ENCODE measurements around the gene PAPLN. TPM values are rescaled to one million over a fixed set of nuclear protein-coding genes. Genes with fewer than 3 reads are reported as not detected.

The PAPLN gene
- polyA plus RNA-seq, 1 donor from 2014 or later: 0.55 TPM

DNA sequence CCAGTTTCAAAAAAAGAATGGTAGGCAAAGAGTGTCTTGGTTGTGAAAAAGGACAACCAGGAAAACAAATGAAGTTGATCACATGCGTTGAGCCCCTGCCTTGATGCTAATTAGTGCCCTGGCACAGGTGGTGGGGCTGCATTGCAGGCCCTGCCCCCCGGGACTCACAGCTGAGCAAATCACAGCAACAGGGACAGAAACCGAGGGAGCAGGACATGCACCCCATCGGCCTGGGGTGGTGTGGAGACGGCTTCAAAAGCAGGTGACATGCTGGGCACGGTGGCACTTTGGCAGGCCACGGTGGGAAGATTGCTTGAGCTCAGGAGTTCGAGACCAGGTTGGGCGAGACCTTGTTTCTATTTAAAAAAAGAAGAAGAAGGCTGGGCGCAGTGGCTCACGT lies 1.1 kb upstream of the PAPLN start:
- H3K4me3 Mint-ChIP-seq: peak overlapping the region in 3 of 4 donors; percentile 33 to 72 (median 60)
- H3K27ac Mint-ChIP-seq: no peak overlapping the region
- H3K4me1 Mint-ChIP-seq: peaks cover 15 to 27% (median 24%) of the 10 kb centered on the region in 3 donors
- peaks cover 49% of the 10 kb centered on the region for H3K27me3 Mint-ChIP-seq
- H3K36me3 Mint-ChIP-seq: no peaks in the 10 kb centered on the region
- H3K9me3 Mint-ChIP-seq: peaks cover 0 to 7% (median 0%) of the 10 kb centered on the region in 3 donors

DNA sequence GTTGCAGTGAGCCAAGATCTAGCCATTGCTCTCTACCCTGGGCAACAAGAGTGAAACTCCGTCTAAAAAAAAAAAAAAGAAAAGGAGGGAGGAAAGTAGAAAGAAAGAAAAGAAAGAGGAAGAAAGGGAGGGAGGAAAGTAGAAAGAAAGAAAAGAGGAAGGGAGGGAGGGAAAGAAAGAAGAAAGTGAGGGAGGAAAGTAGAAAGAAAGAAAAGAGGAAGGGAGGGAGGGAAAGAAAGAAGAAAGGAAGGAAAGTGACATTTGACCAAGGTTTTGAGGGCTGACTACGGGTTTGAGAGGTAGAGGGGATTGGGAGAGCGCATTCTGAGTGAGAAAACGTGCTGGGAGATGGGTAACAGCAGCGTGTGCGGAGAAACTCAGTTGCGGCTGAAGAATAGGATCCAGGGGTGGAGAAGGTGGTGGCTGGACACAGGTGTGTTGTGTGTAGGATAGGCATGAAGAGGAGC lies 521 bp upstream of the PAPLN start:
- H3K4me3 Mint-ChIP-seq: peak overlapping the region in 3 of 4 donors; percentile 71 to 86 (median 83)
- no peaks in the 10 kb centered on the region for H3K36me3 Mint-ChIP-seq
- peaks cover 19 to 30% (median 25%) of the 10 kb centered on the region in 3 donors for H3K4me1 Mint-ChIP-seq
- no peak overlapping the region for H3K27ac Mint-ChIP-seq
- H3K9me3 Mint-ChIP-seq: peaks cover 0 to 7% (median 0%) of the 10 kb centered on the region in 3 donors
- H3K27me3 Mint-ChIP-seq: peaks cover 56% of the 10 kb centered on the region

GRCh38 chr14:73237786-73238423 lies 599 bp downstream of the PAPLN start:
- peaks cover 25 to 35% (median 32%) of the 10 kb centered on the region in 3 donors for H3K4me1 Mint-ChIP-seq
- H3K36me3 Mint-ChIP-seq: no peaks in the 10 kb centered on the region
- peaks cover 62% of the 10 kb centered on the region for H3K27me3 Mint-ChIP-seq
- no peak overlapping the region for H3K27ac Mint-ChIP-seq
- peaks cover 0 to 7% (median 0%) of the 10 kb centered on the region in 3 donors for H3K9me3 Mint-ChIP-seq
- peak overlapping the region; percentile 63 to 84 (median 75) for H3K4me3 Mint-ChIP-seq

- Mint-ChIP-seq H3K9me3 (peaks cover 0 to 7% (median 0%) of the 10 kb centered on the region in 3 donors), H3K27ac (no peak overlapping the region), H3K27me3 (peaks cover 66% of the 10 kb centered on the region), H3K4me3 (peak overlapping the region; percentile 63 to 84 (median 75)), H3K4me1 (peaks cover 27 to 39% (median 35%) of the 10 kb centered on the region in 3 donors), H3K36me3 (no peaks in the 10 kb centered on the region)
These were observed 1.1 kb downstream of the PAPLN start for GRCh38 chr14:73238424-73238852.

DNA sequence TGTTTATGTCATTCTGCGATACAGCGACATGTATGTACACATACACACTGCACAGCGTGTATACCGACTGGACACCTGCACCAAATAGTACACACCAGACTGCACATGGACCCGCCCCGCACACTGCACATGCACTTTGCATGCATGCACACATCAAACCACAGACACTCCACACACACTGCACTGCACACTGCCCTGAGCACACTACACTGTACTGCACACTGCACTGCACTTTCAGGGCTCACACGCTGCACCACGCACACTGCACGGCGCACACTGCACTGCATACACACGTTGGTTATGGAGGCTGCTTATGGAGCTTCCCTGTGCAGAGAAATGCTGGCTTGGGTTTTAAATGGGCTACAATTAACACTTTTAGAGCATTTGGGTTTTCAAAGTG lies 1.6 kb downstream of the PAPLN start:
- Mint-ChIP-seq H3K27me3 (peaks cover 65% of the 10 kb centered on the region), H3K4me1 (peaks cover 32 to 42% (median 39%) of the 10 kb centered on the region in 3 donors), H3K9me3 (peaks cover 0 to 7% (median 0%) of the 10 kb centered on the region in 3 donors), H3K27ac (no peak overlapping the region), H3K4me3 (peak overlapping the region in 2 of 4 donors; percentile 56 to 73), H3K36me3 (no peaks in the 10 kb centered on the region)

DNA sequence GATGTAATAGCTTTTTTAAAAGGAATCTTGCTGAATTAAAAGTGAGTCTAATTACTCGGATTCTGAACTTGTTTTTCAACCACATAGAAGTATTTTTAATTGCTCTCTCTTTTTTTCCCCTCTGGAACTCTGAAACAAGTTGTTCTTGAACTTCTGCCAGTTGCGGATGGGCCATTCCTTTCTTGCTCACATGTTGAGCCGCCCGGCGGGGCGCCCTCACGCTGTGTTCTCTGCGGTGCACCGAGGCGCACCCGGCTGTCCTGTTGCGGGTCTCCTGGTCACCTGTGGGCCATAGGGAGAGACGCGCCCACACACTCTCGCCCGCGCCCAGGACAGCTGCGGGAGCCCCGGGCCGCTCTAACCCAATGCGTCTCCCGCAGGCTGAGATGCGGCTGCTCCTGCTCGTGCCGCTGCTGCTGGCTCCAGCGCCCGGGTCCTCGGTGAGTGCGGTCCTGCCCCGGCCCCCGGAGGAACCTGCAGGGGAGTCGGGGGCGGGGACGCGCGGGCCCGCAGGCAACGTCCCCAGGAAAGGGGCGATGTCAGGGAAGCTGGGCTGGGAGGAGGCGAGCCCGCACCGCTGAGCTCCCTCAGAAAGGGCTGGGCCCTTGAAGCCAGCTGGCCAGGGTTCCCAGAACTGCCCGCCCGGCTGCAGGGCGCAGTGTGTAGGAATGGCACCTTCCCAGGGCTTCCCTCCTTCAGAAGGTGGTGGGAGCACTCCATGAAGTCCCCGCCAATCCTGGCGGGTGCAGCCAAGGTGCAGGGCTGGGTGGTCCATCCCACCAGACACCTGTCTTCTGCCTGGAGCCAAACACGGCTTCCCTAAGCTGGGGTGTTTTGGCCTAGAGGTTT lies 2.3 kb downstream of the PAPLN start:
- Mint-ChIP-seq H3K4me1 (peaks cover 33 to 42% (median 39%) of the 10 kb centered on the region in 3 donors), H3K9me3 (peaks cover 0 to 7% (median 0%) of the 10 kb centered on the region in 3 donors), H3K27ac (no peak overlapping the region), H3K4me3 (peak overlapping the region in 3 of 4 donors; percentile 3 to 73 (median 20)), H3K36me3 (no peaks in the 10 kb centered on the region), H3K27me3 (peaks cover 62% of the 10 kb centered on the region)

- H3K27ac Mint-ChIP-seq: no peak overlapping the region
- peak overlapping the region in 3 of 4 donors; percentile 13 to 91 (median 60) for H3K4me3 Mint-ChIP-seq
- peaks cover 33 to 42% (median 38%) of the 10 kb centered on the region in 3 donors for H3K4me1 Mint-ChIP-seq
These were observed 3.6 kb downstream of the PAPLN start for GRCh38 chr14:73240816-73241480.

DNA sequence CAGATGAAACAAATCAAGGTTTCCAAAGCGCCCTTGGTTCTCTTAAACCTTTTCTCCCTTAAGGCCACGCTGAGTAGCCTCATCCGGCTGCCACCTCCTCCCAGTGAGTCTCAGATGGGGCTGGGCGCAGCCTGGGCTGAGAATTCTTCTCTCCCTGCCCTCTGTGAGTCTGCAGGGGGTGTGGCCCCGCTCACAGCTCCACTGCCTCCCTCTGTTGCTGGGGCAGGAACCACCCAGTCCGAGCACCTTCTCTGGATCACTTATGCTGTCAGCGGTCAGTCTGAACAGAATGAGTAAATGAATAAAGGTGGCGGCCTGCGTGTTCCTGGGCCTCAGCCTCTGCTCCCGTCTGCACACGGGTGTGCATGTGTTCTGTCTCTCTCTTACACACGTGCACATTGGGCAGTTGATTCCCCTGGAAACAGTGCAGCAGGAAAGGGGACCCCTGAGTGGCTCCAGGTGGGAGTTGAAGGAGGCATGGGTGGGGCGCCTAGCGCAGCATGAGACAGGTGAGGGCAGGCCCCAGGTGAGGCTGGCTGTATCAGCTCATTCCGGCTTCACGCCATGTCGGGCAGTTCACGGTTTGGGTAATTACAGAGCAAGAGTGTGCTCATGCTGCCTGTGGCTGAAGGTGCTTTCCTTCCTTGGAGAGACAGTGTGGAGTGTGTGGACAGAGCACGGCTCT lies 4.3 kb downstream of the PAPLN start:
- Mint-ChIP-seq H3K4me3 (peak overlapping the region in 2 of 4 donors; percentile 60 to 91), H3K36me3 (no peaks in the 10 kb centered on the region), H3K4me1 (peaks cover 35 to 38% (median 36%) of the 10 kb centered on the region in 3 donors), H3K27ac (no peak overlapping the region), H3K27me3 (peaks cover 51% of the 10 kb centered on the region), H3K9me3 (peaks cover 0 to 7% (median 0%) of the 10 kb centered on the region in 3 donors)

More at GRCh38 chr14:73240816-73241480, 3.6 kb downstream of the PAPLN start:
- peaks cover 55% of the 10 kb centered on the region for H3K27me3 Mint-ChIP-seq
- no peaks in the 10 kb centered on the region for H3K36me3 Mint-ChIP-seq
- H3K9me3 Mint-ChIP-seq: peaks cover 0 to 7% (median 0%) of the 10 kb centered on the region in 3 donors

DNA sequence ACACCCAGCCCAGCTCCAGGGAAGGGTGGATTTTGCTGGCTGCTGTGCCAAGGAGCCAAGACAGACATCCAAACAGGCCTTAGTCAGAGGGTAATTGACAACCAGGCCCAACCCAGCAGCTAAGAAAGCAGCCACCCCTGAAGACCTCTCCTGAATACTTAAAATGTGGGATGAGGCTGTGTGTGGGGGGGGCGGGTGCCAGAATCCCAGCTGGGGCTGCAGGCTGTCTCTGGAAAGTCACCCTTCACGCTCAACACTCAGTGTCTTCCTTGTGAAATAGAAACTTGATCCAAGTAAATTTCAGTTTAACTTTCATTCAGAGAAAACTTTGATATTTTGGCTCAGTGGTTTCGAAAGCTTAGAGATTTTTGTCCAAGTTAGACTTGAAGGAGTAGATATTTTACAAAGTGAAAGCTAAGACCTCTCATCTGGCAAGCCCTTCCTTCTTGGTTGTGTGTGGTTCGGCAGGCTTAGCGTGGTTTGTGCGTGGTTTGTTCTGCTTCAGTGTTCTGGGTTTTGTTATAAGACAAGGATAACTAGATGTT lies 5.1 kb downstream of the PAPLN start:
- Mint-ChIP-seq H3K4me1 (peaks cover 37 to 43% (median 42%) of the 10 kb centered on the region in 3 donors), H3K9me3 (peaks cover 0 to 4% (median 0%) of the 10 kb centered on the region in 3 donors), H3K36me3 (no peaks in the 10 kb centered on the region), H3K27me3 (peaks cover 51% of the 10 kb centered on the region), H3K27ac (peak overlapping the region in 1 of 3 donors; percentile 0), H3K4me3 (peak overlapping the region; percentile 3 to 92 (median 68))

GRCh38 chr14:73243341-73243740 lies 6.0 kb downstream of the PAPLN start:
- Mint-ChIP-seq H3K27ac (peak overlapping the region in 1 of 3 donors; percentile 9), H3K36me3 (no peaks in the 10 kb centered on the region), H3K4me3 (peak overlapping the region; percentile 50 to 92 (median 68)), H3K27me3 (peaks cover 53% of the 10 kb centered on the region), H3K9me3 (peaks cover 0 to 4% (median 0%) of the 10 kb centered on the region in 3 donors), H3K4me1 (peaks cover 44 to 48% (median 46%) of the 10 kb centered on the region in 3 donors)

DNA sequence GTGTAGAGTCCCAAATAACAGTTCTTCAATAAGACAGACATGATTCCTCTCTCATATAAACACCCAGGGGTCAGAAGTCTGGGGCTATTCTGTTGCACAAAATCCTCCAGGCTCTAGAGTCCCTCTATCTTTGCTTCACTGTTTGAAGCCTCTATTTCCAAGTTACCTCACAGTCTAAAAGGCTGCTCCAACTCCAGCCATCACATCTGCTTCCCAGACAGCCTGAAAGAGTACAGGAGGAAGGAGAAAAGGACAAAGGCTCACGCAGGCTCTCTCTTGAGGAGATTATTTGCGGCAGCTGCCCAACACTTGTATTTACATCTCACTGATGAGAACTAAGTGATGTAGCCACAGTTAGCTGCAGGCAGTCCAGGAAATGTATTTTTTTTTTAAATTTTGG lies 6.4 kb downstream of the PAPLN start:
- H3K27ac Mint-ChIP-seq: no peak overlapping the region
- peaks cover 0 to 3% (median 0%) of the 10 kb centered on the region in 3 donors for H3K9me3 Mint-ChIP-seq
- H3K27me3 Mint-ChIP-seq: peaks cover 50% of the 10 kb centered on the region
- peak overlapping the region in 2 of 4 donors; percentile 50 to 61 for H3K4me3 Mint-ChIP-seq
- H3K4me1 Mint-ChIP-seq: peaks cover 43 to 48% (median 44%) of the 10 kb centered on the region in 3 donors
- H3K36me3 Mint-ChIP-seq: no peaks in the 10 kb centered on the region

DNA sequence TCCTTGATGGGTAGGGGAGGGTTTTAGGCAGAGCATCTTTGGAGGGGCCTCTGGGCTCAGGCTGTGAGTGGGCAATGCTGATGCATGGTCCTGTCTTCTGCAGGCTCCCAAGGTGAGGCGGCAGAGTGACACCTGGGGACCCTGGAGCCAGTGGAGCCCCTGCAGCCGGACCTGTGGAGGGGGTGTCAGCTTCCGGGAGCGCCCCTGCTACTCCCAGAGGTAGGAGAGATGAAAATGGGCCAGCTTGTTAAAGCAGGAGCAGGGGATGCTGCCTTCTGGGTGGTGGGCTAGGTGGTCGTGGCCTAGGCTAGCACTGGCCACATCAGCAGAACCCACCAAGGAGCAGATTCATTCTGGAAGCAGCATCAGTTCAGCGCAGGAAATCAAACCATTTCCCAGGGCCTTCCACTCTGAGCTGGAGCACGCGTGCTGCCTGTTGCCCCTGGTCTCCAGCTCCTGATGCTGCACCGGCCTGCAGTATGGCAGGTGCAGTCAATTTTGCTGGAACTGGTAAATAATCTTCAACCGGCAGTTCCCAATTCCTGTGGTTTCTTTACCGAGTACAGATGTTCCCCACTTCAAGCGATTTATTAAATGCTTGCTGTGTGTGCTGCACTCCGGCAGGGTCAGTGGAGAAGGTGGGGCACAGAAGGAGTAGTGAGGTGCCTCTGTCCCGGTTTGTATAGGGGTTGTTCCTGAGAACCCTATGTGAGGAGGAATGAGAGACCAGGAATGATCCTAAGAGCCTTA lies 7.4 kb downstream of the PAPLN start:
- no peaks in the 10 kb centered on the region for H3K9me3 Mint-ChIP-seq
- H3K27ac Mint-ChIP-seq: no peak overlapping the region
- H3K36me3 Mint-ChIP-seq: no peaks in the 10 kb centered on the region
- peaks cover 43% of the 10 kb centered on the region for H3K27me3 Mint-ChIP-seq
- H3K4me3 Mint-ChIP-seq: peak overlapping the region; percentile 12 to 88 (median 48)
- H3K4me1 Mint-ChIP-seq: peaks cover 42 to 47% (median 44%) of the 10 kb centered on the region in 3 donors

All from IgD-negative memory B cell (primary cell).